K562 treated with DMSO at 1 percent for 12 hours (cell line): ENCODE results near the gene TNFSF13B. TPM values are rescaled to one million over a fixed set of nuclear protein-coding genes. Genes with fewer than 3 reads are reported as not detected.

Experiments
- total RNA-seq: library from RNA; unstranded; fragments of 300-600 nt; gene quantifications from 2 replicates; pipeline ENCODE4 v1.2.3, GENCODE V29; 2022; ENCODE audit not compliant: insufficient read depth

TNFSF13B gene, protein sequence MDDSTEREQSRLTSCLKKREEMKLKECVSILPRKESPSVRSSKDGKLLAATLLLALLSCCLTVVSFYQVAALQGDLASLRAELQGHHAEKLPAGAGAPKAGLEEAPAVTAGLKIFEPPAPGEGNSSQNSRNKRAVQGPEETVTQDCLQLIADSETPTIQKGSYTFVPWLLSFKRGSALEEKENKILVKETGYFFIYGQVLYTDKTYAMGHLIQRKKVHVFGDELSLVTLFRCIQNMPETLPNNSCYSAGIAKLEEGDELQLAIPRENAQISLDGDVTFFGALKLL
- 0.54 TPM in 1 of 2 replicates, not detected in the other for total RNA-seq

DNA sequence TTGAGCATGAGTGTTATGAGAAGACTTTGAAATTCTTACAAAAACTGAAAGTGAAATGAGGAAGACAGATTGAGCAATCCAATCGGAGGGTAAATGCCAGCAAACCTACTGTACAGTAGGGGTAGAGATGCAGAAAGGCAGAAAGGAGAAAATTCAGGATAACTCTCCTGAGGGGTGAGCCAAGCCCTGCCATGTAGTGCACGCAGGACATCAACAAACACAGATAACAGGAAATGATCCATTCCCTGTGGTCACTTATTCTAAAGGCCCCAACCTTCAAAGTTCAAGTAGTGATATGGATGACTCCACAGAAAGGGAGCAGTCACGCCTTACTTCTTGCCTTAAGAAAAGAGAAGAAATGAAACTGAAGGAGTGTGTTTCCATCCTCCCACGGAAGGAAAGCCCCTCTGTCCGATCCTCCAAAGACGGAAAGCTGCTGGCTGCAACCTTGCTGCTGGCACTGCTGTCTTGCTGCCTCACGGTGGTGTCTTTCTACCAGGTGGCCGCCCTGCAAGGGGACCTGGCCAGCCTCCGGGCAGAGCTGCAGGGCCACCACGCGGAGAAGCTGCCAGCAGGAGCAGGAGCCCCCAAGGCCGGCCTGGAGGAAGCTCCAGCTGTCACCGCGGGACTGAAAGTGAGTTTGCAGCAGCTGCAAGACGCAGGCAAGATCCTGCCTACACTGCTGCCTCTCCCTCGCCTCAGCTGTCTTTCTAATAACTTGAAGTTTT is at the start of gene TNFSF13B:
Gene TNFSF13B (plus strand): TSS at position 118 of the 728 bp plus-strand sequence. CDS start 178 bp downstream, at position 296.

Other genes starting within 250 kb of the TNFSF13B start
- 1.4 and 4.3 TPM in 2 replicates for gene LIG4, start 54.2 kb upstream of the TNFSF13B start, total RNA-seq
- 1.6 and 5.0 TPM in 2 replicates for gene ABHD13, start 51.3 kb upstream of the TNFSF13B start, total RNA-seq